Limb (tissue), 2 donors: ENCODE data around the gene ITPK1.

ENCODE experiments used
- DNase-seq, 2 donors: peaks; one replicate each; pipeline ENCODE4 v3.0.0-alpha.2; 2016; ENCODE audit errors: extremely low spot score in 2 of 2

The ITPK1 gene

DNA sequence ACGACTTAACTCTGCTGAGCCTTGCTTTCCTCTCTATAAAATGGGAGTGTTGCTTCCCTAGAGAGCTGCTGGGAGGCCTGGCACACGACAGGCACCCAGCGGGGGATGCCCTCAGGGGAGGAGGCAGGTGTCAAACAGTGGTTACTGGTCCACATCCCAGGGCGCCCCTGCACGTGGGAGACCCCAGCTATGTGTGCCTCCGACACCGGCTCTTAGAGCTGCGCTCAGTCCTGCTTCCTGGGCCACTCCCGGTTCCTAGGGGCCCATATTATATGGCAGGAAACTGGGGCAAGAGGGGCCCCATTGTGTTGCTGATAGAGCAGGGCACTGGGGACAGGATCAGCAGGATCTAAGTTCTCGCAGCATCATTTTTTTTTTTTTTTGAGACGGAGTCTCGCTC is 145.5 kb downstream of the ITPK1 start:
- DNase-seq = no peak

DNA sequence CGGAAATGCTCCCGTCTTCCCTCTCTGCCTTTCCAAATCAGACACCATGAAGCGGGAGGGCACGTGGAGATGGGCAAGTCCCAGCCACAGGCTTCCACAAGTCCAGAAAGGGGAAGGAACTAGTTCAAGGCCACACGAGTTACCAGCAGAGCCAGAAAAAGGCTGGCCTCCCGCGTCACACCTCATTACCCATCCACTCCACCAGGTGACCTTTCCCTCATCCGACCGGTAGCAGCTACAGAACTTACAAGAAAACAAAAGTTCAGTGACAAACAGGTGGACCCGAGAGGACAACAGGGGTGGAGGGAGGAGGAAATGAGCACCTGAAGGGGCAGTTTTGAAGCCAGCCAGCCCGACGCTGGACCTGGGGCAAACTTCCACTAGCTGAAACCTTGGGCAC is 145.9 kb downstream of the ITPK1 start:
- DNase-seq = no peak

DNA sequence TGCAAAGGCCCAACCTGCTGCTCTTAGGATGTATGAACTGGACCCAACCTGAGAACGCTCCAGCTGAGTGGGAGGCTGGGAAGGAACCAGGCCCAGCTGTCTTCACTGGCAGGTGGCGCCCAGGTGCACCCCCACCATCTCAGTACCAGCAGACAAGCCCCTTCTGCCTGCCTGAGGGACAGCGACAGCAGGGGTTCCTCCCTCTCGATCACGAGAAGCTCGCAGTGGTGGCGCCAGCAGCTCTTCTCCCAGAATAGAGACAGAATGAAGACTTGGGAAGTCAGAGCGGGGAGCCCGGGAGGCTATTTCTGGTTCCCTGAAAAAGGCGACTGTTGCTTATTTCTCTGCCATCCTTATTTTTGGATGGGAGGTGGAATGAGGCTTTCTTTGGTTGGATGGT is 146.3 kb downstream of the ITPK1 start:
- no peak for DNase-seq

DNA sequence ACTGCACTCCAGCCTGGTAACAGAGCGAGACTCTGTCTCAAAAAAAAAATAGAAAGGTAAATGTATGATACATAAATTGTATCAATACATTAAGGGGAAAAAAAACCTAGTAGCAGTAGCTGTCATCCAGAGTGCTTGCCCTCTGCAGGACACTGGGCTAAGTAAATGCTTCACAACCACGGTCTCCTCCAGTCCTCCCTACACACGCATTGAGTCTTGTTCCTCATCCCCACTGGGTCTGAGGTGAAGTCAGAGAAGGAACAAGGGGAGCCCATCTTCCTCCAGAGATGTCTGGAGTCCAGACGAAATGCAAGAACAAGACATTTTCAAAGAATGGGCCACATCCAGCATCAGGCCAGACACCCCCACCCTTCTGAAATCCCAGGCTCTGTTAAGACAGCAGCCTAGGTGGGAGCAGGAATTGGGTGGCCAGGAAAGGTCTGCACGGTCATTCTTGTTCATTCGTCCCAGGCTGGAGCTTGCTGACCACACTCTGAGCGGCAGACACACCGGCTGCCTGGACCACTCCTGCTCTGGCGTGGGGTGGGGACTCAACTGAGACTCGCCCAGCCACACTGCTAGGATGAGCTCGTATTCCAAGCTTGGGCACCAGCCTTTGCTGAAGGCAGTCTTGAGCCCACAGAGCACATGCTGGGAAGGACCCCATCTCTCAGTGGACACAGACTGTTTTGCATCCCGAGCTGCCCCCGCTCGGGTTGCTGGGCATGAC is 147.3 kb downstream of the ITPK1 start:
- no peak for DNase-seq

DNA sequence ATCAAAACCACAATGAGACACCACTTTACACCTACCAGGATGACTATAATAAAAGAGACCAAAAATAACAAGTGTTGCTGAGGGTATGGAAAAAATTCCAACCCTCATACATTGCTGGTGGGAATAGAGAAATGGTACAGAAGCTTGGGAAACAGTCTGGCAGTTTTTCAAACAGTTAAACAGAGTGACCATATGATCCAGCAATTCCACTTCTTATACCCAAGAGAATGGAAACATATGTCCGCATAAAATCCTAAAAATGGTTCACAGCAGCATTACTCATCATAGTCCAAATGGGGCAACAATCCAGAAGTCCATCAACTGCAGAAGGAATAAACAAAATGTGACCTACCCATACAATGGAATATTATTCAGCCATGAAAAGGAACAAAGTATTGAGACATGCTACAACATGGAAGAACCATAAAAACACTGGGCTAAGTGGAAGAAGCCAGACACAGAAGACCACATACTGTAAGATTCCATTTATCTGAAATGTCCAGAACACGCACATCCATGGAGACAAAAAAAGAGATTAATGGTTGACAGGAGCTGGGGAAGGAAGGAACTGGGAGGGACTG is 148.3 kb downstream of the ITPK1 start:
- DNase-seq = no peak

DNA sequence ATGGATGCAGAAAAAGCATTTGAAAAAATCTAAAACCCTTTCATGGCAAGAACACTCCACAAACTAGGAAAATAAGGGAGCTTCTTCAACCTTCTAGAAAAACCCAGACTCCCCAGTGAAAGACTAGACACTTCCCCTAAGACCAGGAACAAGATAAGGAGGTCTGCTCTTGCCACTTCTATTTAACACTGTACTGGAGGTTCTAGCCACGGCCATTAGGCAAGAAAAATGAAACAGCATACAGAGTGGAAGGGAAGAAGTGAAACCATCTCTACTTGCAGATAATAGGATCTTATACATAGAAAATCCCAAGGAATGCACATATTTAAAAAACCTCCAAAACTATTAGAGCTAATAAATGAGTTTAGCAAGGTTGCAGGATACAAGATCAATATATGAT is 150.4 kb downstream of the ITPK1 start:
- no peak for DNase-seq

DNA sequence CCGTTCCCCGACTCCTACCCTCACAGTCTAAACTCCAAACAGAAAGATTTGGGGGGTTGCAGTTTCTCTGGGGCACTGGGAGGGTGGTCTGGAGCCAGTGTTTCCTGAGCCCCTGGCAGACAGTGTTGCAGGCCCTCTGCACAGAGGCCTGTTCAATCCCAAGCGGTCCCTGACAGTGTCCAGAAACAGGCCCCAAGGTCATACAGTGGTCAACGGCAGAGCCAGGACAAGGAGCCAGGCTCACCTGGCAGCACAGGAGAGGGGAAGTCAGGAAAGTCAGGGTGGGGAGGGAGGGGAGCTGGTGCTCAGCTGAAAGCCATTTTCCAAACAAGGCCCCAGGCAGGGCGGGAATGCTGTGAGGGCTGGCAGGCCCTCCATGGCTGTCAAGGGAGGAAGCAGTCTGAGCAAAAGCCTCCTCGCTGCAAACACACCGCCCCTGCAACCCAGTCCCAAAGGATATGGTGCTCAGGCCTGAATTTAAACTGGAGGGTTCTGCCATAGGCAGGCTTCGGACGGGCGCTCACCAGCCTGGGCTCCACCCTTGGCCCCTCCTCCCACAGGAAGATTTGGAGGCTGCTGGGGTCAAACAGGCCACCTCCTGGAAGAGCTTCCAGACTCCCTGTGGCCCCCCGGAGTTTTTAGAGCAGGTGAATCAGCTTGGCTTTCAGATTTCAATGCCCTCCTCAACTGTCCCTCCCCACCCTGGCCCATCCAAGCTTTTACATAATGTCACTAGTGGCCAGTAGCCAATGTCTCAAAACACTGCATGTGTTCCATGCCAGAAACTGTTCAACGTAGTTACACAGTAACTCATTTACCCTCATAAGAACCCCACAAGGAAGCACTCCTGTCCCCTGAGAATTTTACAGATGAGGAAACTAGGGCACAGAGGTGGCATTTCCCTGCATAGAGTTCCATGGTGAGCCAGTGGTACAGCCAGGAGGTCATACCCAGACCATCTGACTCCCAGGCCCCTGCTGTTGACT is 151.3 kb downstream of the ITPK1 start:
- no peak for DNase-seq

DNA sequence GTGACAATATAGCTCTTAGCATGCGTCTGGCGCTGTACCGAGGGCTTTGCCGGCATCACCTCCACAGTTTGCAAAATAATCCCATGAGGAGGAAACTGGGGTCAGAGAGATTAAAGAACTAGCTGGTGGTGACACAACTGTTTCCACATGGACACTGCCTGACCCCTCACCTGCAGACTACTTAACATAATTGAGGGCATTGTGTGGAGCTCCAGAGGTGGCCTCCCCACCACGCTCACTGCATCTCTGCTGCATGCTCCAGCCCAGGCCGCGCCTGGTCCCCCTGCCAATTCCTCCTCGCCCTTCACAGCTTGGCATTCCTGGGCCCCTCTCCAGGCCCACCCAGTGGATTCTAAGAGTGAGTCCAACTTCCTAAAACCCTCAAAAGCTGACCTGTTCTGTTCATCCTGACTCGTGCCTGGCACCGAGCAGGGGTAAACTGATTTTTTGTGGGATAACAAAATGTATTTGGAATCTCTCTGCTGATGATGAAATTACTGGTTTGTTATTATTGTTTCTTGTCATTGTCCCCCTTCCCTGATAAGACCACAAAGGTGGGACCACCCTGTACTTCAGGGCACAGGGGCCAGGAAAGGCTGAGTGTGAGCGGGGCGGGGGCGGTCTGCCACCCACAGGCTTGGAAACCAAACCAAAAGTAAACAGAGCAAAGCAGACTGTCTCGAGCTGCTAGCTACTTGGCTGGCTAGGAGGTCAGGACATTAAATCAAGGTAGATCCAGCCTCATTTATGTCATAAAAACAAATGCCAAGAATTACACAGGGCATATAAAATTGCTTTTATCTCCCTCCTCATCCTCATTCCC is 152.2 kb downstream of the ITPK1 start:
- DNase-seq = no peak

DNA sequence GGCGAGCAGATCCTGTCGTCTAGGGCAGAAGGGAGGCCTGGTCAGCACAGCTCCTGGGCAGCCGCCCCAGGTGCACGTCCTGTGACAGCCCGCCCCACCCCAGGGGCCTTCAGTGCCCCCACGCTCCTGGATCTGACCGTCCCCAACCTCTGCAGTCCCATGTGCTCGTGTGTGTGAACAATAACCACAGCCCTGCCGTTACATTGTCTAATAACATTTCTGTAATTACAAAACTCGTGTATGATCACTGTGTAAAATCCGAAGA is 153.0 kb downstream of the ITPK1 start:
- no peak for DNase-seq

DNA sequence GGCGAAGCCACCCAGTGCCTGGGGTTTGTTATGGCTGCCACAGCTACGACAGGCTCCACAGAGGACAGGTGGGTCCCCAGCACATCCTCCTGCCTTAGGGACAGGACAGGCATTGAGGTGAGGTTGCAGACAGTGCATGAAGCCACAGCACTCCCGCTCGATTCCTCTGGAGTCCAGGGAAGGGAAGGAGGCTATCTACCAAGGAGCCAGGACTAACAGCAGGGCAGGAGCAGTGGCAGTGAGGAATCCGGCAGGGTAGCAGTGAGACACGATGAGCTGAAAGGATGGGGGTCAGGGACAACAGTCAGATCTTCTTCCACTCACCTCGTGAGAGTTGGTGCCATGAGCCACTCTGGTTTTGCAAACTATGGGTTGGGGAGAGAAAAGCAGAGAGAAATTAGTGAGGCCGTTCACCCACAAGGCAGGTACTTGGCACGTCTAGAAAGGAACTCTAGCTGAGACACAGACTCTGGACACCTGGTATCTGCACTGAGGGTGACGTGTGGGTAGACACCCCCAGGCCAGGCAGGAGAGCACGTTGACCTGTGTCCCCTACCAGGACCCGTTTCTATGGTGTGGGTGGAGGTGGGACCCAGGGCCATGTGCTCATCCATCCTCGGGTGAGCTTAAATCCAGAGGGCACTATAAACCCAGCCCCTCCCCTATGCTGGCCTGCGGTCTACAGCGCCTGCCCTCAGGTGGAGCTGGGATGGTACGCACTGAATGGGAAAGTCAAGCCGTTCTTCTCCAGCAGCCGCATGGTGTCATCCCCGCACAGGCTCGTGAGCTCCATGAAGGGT is 153.5 kb downstream of the ITPK1 start:
- no peak for DNase-seq

DNA sequence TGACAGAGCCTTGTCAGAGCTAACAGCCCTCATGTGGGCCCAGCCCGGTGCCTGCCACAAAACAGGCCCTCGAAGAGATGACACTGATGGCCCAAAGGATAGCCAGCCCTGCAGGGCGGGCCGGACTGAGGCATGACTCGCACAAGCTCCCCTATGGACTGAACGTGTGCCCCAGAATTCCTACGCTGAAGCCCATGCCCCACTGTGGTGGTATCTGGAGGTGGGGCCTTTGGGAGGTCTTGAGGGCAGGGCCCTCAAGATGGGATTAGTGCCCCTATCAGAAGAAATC is 154.2 kb downstream of the ITPK1 start:
- no peak for DNase-seq

DNA sequence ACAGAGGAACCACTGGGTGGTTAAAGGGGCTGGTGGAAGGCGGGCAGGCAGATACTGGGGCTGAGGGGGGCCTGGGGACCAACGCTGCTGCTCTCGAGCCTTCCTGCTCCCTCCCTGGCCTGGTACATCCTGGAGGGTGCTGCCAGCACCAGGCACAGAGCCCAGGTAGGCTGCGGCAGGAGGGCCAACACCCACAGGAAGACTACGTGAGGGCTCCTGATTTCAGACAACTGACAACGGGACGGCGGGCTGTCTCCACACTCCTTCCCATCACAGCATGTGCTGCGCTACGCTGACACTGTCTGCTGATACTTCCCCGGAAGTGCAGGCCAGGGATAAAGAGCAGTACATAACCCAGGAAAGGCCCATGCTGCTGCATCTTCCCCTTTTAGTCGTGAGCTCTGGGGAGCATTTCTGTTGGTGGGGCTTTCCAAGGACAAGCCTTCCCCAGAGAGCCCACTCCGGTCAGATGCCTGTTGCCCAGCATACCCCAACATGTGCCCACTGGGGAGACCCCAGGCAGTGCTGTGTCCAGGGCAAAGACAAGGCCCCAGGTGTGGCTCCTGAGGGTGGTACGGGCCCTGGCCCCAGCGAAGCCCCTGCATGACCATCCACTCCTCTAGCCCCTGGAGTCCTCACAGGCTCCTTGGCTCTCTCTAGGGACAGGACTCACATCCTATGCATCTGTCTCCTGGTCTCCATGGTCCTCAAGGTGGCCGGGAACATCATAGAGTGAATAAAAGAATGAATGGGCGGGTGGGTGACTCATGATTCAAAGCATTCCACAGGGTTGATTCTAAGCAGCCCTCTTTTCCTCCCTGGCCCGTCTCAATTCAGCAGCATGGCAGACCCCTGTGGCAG is 154.8 kb downstream of the ITPK1 start:
- DNase-seq = no peak

DNA sequence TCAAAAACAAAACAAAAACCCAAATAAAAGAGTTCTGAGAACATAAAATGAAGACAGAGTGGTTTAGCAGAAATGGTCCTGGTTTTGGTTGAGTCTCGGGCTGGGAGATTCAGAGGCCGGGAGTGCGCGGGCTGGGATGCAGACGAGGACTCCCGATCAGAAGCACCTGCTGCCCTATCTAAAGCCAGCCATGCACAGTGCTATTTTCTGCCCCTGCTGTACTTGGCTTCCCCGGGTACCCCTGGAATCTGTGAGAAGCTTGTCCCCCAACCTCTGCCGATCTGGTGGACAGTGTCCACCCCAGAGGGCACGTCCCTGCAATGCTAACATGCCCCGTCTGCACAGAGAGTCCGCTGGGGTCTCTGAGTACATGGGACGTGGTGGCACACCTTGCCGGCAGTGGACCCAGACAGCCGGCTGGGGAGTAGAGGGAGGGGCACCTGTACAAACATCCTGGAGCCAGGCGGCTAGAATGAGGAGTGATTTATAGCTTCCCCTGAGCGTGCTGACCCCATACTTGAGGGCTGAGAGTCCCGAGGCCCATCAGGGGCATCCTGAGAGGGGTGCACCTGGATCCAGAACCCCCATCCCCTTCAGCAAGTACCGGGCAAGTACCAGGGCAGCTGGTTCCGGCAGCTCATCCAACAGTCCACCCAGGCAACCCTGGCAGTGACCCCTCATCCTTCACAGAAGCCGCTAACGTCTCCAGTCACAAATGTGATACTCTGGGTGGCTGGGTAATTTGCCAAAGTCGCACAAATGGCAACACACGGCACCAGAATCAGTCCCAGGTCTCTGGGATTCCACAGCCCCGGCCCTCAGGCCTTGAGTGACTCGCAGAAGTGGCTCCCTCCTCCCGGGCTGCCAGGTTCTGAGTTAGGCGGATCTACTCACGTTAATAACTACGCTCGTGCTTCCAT is 155.7 kb downstream of the ITPK1 start:
- no peak for DNase-seq

DNA sequence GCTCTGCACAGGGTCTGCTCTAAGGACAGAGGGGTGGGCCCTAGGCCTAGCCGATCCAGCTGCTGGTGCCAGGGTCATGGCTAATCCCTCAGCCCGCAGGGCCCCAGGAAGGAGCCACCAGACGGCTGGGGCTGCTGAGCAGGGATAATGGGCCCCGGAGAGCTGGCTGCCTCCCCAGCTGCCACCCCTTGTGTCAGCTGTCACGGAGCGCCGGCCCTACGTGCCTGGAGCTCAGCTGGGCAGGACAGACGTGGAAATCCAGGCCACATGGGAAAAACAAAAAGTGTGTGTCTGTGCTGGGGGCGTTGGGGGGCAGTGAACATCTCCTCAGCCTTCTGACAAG is 156.6 kb downstream of the ITPK1 start:
- DNase-seq = peak; percentile 35 to 74

DNA sequence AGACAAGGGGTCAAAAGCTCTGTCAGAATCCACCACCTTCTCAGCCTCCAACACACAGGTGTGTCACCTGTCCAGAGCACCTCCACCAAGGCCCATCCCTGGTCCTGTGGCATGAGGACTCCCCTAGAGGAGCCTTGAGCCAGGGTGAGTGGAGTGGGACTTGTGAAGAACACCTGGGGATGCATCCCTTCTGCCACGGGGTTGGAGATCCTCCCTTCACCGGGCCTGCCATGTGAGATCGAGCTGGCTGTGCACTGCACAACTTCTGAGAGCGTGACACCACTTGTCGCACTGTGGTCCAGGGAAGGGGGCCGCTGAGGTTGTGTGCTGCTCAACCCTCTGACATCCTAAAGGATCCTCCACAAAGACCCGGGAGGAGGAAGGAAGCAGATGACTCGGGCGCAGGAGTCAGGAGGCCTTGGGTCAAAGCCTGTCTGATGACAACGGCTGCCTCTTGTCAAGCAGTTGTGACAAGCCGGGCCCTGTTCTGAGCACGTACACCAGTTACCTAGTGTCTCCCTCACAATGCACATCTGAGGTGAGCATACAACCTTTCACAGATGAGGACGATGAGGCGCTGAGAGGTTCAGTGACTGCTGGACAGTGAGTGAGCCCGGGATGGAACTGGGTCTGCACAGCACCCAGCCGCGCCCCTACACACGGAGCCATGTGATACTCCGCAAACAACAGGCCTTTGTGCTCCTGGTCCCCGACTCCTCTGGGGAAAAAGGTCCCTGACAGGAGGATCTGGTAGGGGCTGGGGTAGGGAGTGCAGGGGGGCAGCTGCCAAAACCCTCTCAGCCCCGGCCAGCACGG is 157.1 kb downstream of the ITPK1 start:
- no peak for DNase-seq

DNA sequence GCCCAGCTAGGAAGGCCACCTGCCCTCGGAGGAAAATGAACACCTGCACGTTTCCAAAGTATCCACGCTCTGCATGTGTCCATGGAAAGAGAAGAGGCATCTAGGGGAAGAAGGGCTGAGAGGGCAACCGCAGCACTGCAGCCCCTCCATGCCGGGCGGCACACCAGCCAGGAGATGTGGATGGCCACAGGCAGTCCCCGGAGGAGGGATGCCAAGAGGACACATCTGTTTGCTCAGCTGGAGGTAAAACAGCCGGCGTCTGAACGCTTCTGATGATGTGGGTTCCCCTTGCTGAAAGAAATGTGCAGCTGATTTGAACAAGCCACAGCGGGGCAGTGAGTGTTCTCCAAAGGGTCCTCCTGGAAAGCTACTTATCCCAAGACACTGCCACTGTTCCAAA is 158.8 kb downstream of the ITPK1 start:
- no peak for DNase-seq

DNA sequence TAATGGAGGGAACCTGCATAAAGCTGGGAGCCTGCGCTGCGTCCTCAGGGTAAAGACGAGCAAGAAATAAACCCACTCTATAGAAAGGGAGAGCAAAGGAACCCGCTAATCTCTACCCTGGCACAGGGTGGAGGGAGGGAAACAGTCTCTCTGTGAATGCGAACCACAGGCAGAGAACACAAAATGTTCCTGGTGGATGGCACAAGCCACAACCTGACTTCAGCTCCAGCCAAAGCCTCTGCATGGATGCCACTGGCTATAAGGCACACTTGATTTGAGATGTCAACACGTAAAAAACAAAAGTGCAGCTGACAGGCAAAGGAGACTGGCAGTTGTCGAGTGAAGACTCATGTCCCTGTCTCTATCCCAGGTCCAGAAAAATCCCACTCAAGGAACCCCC is 160.3 kb downstream of the ITPK1 start:
- DNase-seq = no peak

DNA sequence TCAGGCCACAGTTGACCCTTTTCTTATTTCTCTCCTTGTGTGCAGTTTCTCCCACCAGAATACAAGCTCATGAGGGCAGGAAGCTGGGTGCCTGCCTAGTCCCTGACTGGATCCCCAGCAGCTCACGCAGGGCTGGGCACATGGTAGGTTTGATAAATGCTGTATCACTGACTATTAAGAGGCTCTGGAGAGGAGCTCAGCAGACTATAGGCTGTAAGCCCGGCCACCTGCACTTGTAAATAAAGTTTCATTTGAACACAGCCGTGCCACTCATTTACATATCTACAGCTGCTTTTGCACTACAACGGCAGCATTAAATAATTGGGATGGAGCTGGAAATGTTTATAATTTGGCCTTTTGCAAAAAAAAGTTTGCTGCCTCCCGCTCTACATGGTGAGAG is 160.8 kb downstream of the ITPK1 start:
- no peak for DNase-seq
